Lower leg skin (tissue), 3 donors: ENCODE results near the gene SPON1.

ENCODE experiments used
- POLR2A ChIP-seq, 2 donors: fragments of 450-650 bp; IDR thresholded peaks; one replicate each; pipeline ENCODE4 v1.6.1; 2016 to 2017; ENCODE audit warnings: antibody characterized with exemption in 2 of 2, mild to moderate bottlenecking in 1 of 2, moderate library complexity in 1 of 2
- TF ChIP-seq, protein P1 (sequence below), 3 donors: fragments of 450-650 bp; IDR thresholded peaks; one replicate each; pipeline ENCODE4 v1.5.1; 2016; ENCODE audit warnings: antibody characterized with exemption in 3 of 3, mild to moderate bottlenecking in 3 of 3, moderate library complexity in 2 of 3

DNA sequence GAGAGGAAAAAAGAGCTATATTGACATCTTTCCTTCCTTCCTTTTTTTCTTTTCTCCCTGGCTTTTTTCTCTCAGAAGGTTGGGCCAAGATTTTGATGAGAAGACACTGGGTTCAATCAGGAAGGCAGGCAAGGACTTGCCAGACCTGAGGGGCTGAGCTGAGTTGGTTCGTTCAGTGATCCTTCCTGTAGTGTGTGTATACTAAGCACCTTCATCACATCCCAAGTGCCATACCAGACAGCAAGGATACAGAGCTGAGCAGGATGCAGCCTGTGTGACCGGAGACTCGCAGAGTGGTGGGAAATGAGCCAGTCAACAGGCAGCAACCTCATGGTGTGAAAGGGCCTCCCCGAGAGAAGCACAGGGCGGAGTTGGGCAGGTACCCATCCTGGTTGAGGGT lies 95.5 kb downstream of the SPON1 start:
- TF ChIP-seq POLR2A (IDR thresholded peaks at IDR 0.05), result no peak
- TF ChIP-seq, protein P1, sequence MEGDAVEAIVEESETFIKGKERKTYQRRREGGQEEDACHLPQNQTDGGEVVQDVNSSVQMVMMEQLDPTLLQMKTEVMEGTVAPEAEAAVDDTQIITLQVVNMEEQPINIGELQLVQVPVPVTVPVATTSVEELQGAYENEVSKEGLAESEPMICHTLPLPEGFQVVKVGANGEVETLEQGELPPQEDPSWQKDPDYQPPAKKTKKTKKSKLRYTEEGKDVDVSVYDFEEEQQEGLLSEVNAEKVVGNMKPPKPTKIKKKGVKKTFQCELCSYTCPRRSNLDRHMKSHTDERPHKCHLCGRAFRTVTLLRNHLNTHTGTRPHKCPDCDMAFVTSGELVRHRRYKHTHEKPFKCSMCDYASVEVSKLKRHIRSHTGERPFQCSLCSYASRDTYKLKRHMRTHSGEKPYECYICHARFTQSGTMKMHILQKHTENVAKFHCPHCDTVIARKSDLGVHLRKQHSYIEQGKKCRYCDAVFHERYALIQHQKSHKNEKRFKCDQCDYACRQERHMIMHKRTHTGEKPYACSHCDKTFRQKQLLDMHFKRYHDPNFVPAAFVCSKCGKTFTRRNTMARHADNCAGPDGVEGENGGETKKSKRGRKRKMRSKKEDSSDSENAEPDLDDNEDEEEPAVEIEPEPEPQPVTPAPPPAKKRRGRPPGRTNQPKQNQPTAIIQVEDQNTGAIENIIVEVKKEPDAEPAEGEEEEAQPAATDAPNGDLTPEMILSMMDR (IDR thresholded peaks at IDR 0.05), result no peak
